CD4-positive, alpha-beta T cell treated with Interleukin-1 beta for 1 hour (primary cell): ENCODE measurements around the gene LRRC17.
"Not testable (repeated sequence)": the region's sequence is repeated elsewhere in the genome, so short reads cannot be mapped to it uniquely, and the experiment has no call there.

Source experiments
- DNase-seq, 2 donors: peaks; one replicate each; pipeline ENCODE4 v3.0.0-alpha.2; 2020 to 2022

Gene LRRC17

DNA sequence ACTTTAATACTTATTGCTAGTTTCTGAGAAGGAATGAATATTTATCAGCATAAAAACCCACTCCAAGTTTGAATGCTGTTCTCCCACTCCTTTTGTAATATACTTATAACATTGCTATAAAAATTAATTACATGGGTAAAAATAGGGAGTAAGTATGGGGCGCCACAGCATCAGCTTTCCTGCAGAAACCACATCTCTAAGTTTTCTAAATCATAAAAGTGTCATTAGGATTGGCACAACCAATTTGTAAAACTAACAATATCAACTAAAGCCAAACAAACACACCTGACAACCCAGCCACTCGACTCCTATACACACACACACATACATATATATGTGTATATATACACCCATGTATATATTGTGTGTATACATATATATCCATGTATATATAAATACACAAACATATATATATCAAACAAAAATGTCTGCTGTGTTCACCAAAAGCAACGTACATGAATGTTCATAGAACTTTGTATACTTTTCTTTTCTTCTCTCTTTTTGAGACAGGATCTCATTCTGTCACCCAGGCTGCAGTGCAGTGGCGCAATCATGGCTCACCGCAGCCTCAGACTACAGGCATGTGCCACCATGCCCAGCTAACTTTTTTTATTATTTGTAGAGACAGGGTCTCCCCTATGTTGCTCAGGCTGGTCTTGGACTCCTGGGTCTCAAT lies 14.8 kb upstream of the LRRC17 start:
- peak in 1 of 2 donors; percentile 15 for DNase-seq

DNA sequence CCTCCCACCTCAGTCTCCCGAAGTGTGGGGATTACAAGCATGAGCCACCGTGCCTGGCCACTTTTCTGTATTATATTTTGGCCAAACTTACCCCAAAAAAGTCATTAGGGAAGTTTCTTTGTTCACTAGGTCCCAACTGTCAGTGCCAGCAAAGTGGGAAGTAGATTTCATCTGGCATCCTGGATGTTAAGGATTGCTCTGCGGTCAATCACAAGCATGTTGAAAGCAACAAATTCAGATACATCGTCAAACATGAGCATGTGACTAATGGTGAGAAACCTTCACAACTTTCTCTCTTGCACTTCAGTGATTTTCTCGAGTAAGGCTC lies 14.3 kb upstream of the LRRC17 start:
- DNase-seq = no peak

DNA sequence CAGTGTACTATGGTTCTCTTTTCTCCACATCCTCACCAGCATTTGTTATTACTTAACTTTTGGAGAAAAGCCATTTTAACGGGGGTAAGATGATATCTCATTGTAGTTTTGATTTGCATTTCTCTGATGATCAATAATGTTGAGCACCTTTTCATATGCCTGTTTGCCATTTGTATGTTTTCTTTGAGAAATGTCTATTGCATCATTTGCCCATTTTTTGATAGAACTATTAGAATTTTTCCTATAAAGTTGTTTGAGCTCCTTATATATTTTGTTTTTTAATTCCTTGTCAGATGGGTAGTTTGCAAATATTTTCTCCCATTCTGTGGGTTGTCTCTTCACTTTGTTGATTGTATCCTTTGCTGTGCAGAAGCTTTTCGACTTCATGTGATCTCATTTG lies 10.7 kb upstream of the LRRC17 start:
- not testable (repeated sequence) for DNase-seq

DNA sequence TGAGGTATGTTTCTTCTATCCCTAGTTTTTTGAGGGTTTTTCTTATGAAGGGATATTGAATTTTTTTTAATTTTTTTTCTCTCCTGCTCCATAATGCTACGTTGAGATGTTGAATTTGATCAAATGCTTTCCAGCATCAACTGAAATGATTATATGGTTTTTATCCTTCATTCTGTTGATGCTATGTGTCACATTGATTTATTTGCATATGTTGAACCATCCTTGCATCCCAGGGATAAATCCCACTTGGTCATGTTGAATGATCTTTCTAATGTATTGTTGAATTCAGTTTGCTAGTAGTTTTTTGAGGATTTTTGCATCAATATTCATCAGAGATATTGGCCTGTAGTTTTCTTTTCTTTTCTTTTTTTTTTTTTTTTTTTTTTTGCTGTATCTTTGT lies 9.2 kb upstream of the LRRC17 start:
- not testable (repeated sequence) for DNase-seq

DNA sequence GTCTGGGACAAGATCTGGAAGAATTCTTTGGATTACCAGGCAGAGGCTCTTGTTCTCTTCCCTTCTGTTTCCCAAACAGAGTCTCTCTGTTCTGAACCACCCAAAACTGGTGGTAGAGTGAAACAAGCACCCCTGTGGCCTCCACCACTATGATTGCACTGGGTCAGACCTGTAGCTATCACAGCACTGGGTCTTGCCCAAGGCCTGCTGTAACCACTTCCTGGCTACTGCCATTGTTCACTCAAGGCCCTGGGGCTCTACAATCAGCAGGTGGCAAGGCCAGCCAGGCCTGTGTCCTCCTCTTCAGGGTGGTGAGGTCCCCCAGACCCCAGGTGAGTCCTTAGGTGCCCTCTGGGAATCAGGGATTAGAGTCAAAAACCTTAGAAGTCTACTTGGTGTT lies 4.1 kb upstream of the LRRC17 start:
- no peak for DNase-seq

DNA sequence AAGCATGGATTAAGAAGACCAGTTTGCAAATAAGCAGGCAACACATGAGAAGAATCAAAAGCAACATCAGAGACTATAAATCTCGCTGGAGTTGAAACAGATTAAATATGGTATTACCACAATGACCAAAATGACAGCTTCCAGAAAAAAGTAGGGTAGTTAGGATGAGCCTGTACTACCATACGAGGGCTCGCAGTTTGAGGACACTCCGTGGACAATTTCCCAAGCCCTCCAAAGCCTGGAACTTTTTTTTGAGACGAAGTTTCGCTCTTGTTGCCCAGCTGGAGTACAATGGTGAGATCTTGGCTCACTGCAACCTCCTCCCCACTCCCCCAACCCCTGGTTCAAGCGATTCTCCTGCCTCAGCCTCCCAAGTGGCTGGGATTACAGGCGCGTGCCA lies 1.0 kb downstream of the LRRC17 start:
- DNase-seq = no peak

DNA sequence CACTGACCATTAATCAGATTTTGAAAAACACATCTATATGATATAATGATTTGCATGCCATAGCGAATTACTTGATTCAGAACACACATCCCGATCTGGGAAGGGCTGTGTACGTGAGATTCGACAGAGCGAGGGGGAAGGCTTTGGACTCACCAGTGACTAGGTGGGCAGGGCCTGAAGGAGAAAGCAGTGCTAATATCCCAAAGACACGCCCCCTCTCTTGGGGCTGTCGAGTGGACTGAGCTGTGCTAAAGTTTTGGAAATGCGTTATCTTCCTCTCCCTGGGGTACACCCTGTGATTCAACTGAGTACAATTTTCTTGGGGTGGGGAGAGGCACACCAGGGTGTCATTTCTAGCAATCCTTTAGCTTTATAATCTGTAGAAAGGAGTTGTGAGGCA lies 1.8 kb downstream of the LRRC17 start:
- DNase-seq = no peak

DNA sequence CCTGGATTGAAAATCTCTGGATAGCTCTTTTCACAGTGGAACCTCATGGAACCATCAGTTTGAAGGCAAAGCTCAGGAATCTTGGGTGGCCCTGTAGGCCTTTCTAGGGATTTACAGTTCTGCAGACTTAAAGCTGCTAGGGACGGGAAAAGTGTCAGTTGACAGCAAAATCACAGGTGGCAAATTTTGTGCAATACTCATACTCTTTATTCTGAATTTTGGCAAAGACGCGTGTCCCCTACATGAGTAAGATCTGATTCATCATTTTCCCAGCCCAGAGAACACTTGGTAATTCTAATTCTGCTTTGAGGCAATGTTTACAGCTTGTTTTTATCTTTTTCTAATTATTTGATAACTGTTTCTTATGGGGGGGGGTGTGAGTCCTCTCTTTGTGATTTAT lies 3.6 kb downstream of the LRRC17 start:
- DNase-seq = no peak

DNA sequence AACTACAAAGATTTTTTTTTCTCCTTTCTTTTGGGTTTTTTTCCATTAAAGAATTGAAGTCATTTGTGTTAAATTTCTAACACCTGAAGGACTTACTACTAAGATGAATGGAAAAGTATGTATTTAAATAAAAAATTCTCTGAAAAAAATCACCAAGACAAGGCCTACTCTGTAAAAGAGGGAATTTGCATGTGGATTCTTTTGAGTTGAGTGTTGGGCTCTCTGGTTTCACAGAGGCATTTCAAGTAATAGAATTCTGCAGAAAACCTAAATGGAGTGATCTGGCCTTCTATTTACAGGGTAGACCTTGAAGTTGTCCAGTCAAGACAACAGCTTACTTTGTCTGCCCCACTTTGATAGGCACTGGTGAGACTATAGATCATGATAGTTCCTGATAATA lies 4.1 kb downstream of the LRRC17 start:
- DNase-seq = no peak

DNA sequence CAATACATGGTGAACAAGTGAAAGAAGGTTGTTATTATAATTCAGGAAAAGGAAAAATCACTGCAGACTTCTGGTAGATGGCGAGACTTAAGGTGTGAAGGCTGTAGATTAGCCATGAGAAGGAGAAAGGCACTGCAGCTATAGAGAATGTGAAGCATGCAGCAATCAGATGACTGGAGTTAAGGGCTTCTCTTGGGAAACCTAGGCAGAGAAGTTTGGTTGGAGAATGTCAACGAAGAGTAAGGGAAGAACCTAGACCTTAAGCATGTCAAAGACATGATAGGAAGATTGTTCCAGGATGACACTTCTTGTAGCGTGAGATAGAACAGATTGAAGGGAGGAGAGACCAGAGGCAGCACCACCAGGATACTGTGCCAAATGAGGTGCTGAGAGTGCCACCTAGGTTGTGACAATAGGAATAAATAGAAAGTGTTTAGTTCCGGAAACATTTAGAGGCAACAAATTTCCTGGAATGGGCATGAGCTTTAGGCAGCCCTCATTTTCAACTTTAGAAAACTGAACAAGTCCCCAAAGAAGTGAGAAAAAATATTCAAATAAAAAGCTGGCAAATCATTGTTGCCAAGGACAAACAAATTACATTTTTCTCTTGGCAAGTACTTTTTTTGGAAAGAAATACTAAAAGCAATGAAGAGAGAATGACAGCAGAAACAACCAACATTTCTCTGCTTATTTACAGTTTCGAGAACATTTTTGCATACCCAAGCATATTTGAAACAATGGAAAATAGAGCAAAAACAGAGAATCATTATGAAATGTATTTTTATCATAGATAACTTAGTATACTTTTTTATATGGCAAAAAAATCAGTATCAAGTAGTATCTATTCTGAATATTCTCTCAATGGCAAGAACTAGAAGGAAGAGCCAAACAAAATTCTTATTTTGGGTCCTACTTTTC lies 4.9 kb downstream of the LRRC17 start:
- DNase-seq = no peak

DNA sequence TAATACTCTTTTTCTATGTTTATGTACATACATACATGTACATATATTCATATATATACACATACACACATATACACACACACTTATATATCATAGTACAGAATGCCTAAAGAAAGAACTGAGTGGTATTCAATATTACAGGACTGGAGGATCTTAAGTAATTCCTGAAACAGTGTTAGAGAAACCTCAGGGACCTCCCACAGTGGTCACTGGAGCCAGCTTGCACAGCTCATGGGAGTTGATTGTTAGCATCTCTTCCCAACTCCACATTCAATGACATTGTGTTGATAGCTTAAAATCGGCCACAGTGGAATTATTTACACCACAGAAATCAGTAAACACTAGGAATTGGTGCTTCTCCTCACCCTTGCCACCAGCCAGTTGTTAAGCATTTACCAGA lies 6.0 kb downstream of the LRRC17 start:
- no peak for DNase-seq

DNA sequence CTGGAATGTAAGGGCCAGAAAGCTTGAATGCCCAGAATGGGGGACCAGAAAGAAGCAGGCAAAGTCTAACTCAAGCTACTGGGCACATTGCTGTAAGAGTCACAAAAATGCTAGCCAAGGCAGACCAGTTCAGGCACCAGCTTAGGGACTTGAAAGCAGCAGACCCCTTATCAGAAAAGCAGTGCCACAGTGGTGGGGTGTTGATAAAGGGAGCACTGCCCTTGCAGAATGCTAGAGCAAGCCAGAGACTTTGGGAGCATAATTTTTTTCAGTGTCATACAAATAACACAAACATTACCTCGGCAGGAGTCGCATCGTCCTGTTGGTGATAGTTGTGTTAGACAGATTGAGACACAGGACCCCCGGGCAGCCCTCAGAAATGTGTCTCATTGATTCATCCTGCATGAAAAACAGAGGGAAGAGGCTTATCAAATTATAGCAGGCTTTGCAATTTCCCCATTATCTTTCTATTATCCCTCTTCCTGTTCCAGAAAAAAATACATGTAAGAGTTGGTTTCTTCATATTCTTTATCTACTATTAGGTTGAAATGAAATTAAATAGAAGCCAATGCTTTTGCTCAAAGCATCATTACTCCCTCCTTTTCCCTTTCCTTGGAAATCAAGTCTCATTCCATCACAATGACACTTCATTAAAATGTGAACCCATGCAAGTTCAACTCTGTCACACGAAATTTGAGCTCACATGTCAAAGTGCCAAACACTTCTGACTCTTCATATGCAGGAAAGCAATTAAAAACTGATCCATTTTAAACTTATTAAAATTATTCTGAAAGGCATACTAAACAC lies 13.4 kb downstream of the LRRC17 start:
- no peak for DNase-seq

DNA sequence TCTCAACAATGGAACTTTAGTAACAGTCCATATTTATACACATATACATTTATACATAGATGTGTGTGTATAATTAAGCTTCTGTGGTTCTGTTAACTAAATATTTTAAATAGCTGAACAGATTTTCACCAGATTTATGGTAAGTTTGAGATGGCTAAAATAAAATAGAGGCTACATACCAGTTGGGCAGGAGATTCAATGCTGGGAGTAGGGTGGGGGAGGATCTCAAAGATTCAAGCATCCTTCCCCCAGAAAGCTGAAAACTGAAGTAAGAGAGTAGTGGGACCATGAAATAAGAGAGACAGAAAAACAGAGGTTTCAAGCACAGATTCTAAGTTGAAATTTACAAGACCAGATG lies 14.0 kb downstream of the LRRC17 start:
- no peak for DNase-seq

DNA sequence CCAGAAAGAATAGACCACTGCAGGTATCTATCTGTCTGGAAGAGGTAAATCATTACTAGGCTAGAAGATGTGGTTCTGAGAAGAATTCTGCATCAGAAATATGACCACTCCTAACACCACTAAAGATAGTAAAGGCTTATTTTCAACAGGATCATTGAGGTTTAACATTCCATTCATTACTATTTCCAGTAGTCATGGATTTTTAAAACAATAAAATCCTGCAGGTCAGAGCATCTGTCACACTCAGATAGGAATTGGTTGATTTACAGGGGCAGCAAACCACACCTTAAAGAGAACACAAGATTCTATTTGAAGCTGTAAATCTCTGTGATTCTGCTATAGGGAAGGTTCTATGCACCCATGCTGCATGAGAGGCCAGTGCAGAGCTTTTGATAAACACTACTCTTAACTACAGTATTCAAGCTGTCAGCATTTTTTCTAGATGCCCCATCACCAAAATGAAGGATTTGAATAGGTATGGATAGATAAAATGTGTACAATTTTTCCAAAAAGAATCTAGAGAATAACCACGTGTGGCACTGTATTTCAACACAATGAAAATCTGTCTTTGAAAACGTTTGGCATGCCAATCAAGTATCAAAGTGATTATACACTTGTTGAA lies 14.6 kb downstream of the LRRC17 start:
- no peak for DNase-seq

DNA sequence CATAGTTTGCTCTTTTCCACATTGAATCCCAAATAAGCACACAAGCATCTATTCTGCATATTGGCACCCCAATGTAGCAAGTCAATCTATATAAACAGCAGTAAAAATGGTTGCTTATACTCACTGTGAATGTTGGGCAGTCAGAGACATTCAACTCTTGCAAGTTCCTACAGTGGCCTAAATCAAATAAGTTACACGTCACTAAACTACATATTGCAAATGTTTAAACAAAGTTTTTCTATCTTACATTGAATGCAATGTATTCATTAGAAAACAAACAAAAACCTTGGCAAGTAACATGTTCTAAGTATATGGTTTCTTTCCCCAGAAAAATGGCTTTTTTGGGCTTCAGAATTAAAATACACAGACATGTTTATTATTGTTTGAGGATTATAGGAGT lies 19.0 kb downstream of the LRRC17 start:
- no peak for DNase-seq

DNA sequence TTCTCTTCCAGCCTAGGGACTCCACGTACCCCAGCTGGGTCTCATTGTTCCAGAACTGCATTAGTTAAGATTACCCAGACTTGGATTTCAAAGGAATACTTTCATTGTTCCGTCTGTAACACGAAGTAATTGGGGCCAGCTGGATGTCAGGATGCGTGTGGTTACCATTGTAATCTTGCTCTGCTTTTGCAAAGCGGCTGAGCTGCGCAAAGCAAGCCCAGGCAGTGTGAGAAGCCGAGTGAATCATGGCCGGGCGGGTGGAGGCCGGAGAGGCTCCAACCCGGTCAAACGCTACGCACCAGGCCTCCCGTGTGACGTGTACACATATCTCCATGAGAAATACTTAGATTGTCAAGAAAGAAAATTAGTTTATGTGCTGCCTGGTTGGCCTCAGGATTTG lies 21.0 kb downstream of the LRRC17 start:
- DNase-seq = no peak

DNA sequence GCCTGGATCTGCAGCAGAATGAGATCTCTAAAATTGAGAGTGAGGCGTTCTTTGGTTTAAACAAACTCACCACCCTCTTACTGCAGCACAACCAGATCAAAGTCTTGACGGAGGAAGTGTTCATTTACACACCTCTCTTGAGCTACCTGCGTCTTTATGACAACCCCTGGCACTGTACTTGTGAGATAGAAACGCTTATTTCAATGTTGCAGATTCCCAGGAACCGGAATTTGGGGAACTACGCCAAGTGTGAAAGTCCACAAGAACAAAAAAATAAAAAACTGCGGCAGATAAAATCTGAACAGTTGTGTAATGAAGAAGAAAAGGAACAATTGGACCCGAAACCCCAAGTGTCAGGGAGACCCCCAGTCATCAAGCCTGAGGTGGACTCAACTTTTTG lies 21.4 kb downstream of the LRRC17 start:
- DNase-seq = no peak

DNA sequence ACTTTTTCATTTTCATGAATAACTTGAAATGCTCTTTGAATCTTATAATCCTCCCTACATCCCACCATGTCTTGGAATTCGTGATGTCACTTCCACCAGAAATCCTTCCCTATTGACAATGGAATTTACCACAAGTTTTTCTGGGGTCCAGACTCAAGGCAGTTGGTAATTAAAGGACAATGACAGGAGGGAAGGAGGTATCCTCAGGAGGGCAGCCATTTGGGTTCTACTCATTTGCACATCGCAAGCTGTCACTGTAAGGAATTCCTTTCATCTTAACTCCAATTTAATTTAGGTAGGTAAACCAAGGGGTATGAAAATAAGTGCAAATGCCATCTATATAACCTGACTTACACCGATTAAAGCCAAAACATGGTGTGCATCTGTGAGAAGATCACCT lies 21.9 kb downstream of the LRRC17 start:
- DNase-seq = no peak

DNA sequence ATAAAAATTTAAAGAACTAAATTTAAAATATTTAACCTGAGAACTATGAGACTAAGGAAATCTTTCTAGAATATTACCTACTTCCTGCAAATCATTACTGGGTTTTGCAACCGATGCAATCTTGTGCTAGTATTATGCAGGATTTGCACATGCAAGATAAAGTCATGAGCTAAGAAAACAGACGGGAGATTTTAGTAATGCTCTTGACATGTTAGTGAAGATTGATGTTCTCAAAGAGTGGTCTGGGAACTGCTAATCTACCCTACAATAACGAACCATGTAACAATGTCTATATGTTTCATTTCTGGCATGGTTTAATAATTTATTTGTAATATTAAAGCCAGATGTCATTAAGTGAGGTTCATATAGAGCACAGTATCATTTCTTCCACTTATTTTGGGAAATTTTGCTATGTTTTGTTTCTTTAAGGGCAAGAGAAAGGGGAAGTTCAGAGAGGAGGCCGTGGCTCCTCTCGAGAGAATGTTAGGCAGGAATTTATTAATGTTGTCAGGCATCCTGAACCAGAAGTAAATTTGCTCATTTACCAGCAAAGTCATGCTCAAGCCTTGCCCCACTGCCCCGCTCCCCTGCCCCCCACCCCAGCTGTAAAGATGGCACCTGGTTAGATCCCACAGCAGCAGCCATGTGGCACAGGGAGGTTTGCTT lies 22.8 kb downstream of the LRRC17 start:
- DNase-seq = no peak

DNA sequence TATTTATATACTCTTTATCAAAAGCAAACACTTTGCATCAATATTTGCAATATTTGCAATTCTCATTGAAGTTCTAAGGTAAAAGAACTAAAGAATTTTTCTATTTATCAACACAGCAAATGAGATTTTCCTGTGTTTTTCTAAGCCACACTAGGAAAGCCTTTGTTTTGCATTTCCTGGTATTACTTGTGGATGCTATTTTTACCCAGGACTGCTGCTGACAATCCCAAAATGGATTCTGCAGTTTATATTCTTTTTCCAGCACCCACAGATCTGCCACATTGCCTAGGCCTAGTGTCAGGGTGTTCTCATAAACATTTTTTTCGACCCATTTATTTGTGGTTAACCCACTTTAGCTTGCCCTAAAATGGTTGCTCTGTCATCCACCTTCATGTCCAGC lies 25.9 kb downstream of the LRRC17 start:
- DNase-seq = no peak

DNA sequence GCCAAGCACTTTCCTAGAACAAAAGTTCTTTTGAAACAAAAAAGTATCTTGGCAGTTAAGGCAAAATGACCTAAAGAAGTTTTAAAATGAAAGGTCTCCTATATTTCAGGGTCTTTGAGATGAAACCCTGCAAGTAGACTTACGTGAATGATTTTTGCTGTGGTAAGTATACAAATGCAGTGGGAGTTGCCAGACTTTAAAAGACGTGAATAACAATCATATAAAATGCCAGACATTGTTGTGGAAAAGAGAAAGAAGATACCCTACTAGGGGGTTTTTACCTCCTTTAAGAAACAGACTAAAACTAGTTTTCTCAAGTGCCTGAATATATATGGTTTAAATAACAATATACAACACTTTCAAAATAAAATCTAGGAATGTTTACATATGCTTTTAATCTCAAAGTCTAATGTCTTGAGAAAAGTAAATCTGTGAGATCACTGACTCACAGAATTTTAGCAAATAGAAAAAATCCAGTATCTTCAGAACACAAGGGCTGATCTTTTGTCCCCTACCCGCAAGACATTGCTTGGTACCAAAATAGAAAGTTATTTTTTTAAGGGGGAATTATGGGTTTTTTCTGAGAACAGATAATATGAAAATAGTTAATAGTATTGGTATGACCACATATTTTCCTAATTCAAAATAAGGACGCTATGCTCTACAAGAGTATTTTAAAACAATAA lies 29.5 kb downstream of the LRRC17 start:
- DNase-seq = no peak

DNA sequence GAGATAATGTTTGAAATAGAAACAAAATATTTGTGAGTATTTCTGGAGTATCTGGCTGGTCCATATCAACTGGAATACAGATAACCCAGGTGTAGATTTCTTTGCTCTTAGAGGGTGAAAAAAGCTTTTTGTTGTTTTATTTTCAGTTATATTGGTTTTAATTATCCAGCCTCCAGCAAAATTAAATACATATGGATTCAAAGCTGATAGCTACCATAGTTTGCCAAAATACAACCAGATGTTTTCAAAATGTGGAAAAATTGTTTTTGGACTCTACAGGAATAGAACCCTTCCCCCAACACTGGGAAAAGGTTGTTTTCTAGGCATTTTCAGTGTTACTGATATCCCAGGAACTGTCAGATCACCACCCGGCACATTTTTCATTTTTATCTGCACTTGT lies 30.1 kb downstream of the LRRC17 start:
- no peak for DNase-seq
